HG02970 (cell line): ENCODE measurements around the gene PRKG1.
"Not testable (repeated sequence)": the region's sequence is repeated elsewhere in the genome, so short reads cannot be mapped to it uniquely, and the experiment has no call there.

Experiments
- ATAC-seq: cut with Tn5 transposase; IDR thresholded peaks from one replicate; pipeline ENCODE4 v1.9.1; 2021; ENCODE audit warnings: mild to moderate bottlenecking, moderate library complexity, moderate number of reproducible peaks; ENCODE audit not compliant: unreplicated experiment, low FRiP score

PRKG1 gene

DNA sequence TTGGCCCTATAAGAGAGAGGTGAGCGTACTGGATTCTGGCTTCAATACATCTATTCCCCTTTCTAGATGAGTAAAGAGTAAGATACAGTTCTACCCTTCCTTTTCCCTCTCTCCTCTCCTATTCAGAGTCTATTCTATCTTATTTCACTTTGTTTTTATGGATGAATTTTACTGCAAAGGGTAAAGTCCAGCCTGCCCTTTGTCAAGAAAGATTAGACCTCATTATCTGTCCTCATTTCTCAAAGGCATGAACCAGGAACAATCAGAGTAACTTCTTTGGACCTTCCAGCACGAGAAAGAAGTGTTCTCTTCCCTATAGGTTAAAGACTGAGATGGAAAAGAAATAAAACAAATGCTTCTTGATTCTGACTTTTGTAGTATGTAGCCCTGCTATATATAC lies 239.0 kb downstream of the PRKG1 start:
- no peak for ATAC-seq

DNA sequence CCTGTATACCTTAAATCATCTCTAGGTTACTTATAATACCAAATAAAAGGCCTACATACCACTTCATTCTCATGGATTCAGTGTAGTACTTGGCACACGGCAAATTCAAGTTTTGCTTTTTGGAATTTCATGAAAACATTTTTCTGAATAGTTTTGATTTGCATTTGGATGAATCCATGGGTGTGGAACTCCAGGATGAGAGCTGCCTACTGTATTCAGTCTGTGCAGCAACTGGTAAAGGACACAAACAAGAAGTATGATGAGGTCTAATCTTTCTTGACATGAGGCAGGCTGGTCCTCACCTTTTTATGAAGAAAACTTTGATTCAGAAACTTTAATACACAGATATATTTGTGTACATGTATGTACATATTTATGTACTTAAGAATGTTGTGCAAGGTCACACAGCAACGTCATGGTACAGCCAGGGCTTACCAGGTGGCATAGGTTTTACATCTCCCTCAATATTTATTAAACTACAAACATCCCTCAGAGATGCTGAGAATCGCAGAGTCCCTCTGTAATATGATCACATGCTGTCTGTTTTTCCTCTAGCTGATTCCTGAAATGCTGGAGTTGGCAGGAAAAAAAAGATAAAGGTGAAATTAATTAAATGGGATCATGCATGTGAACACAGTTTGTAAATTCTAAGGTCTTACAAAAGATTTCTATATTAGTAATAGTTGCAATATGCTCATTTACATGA lies 239.6 kb downstream of the PRKG1 start:
- no peak for ATAC-seq

DNA sequence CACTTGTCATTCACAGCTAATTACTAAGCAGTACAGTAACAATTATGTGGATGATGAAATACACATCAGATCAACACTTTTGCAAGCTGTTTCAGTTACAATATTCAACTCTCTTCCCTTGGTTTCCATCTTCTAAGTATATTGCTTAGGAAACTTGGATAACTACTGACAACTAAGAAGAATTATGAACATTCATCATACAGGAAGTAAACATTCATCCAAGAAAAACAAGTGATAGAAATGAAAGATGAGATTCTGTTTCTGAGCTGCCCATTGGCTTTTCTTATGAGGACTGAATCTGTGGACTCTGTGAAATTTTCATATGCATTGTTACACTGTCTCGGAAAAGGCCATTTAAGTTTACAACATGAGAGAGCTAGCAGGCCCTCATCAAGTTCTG lies 240.2 kb downstream of the PRKG1 start:
- ATAC-seq = no peak

DNA sequence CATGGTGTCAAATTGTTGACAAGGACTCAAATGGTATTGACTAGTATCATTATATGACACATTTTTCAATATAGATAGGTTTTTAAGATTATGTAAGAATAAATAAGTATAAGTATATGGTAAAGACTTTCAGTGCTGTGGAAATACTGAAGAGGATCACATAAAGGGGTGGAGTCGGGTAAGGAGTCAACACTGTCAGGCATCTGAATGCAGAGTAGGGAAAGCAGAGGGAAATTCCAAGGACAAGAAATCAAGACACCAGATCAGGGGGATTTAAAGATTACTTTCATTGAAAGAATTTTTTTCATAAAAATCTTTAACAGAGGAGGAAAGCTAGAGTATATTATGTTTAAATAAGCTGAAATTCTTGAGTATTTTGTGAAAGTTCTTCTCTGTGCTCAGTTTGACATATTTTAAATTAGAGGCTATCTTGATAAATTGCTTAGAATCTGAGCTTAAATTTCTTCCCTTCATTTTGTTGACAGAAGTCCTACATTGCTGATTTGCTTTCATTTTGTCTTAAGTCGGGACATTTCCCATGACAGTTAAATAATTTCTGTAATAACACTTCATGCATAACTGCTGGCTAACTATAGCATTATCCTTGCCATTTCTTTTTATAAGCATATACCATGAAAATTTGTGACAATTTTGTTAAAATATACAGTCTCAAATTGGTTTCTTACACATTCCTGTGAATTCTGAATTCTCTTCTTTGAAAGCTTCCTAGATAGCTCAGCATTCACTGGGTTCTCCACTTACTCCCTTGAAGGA lies 244.3 kb downstream of the PRKG1 start:
- ATAC-seq = no peak

DNA sequence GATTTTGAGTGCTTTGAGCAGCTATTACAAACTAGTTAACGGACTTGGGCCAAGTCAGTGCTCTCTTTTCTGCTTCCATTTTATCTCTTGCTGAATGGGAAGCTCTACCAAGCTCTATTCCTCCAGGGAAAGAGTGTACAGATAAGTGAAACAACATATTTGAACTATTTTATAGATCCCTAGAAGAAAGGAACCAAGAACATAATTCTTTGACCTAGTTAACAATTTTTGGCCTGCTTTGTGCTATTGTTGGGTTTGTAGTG lies 244.8 kb downstream of the PRKG1 start:
- ATAC-seq = no peak

DNA sequence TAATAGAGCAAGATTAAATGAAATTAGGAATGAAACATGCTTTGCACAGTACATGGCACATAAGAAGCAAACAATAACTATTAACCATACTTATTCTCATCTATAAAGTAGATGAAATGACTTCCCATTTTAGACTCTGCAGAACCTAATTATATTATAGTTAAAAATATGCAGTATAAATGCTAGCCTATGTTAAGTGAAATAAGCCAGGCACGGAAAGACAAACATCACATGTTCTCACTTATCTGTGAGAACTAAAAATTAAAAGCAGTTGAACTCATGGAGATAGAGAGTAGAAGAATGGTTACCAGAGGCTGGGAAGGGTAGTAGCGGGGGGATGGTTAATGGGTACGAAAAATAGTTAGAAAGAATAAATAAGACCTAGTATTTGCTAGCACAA lies 247.0 kb downstream of the PRKG1 start:
- ATAC-seq = no peak

DNA sequence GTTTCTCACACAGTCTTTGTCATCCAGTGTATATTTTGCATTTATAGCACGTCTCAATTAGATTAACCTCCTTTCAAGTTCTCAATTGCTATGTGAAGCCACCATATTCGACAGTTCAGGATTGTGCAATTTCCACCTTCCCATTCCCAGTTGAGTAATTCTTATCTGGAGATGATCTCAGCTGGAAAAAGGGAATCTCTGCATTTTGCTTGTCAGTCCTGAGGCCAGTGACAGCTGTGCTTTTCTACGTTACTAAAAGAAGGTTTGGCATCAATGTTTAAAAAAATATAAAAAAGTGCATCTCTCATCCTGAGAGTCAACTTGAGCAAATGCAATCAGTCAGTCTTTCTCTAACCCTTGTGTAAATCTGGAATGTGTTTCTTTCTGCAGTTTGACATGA lies 247.7 kb downstream of the PRKG1 start:
- no peak for ATAC-seq

DNA sequence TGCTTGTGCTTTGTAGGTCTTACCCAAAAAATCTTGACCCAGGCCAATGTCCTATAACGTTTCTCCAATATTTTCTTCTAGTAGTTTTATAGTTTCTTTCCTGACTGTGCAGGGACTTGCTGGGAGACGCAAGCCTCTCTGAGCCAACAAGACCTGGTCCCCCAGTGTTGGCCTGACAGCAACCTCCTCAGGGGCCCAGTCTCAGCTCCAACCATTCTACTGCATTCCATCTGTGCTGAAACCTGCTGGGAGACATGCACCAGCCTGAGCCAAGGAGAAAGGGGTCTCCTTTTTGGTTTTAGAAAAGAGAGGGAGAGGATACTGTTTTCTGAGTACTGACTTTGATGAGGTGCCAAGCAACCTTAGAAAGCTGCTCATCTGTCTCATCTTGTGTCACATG lies 251.4 kb downstream of the PRKG1 start:
- no peak for ATAC-seq

DNA sequence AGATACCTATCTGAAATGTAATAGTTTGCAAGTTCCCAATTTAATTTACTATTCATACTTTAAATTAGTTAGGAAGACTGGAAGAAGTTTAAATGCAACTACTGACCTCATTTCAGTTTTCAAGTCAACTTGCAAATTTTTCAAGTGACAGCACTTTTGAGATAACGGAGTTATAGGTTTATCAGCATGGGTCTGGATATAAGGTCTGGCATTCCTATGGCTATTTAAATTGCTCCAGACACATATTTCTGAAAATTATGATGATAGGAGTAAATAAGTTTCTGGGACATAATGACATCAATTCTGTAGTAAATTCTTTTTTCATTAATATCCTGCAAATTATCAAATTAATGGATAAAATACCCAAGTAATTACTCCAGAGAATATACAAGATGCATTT lies 251.9 kb downstream of the PRKG1 start:
- no peak for ATAC-seq

DNA sequence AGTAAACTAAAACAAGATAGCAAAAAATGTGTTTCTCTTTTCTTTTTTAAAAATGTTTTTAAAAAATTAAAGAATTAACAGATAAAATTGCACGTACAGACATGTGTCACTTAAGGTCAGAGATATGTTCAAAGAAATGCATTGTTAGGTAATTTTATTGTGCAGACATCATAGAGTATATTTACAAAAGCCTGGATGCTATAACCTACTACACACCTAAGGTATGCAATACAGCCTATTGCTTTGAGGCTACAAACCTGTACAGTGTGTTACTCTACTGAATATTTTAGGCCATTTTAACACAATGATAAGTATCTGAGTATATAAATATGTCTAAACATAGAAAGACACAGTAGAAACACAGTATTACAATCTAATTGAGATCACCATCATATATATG lies 253.1 kb downstream of the PRKG1 start:
- no peak for ATAC-seq

DNA sequence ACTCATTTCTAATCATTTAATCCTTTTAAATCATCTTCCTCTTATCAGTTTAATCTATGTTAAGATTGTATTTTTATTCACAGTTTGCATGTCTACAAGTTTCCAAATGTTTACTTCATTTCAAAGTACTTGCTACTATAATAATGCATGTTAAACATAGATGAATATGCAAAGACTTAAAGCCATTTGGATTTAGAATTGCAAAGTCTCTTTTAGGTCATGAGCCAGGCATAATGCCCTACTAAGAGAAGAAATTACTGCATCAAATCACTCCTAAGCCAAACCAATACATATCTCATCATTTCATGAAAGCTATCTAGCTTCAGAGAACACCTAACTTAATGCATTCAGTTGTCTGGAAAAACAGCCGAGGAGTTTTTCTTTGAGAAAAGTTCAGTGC lies 266.1 kb downstream of the PRKG1 start:
- no peak for ATAC-seq

DNA sequence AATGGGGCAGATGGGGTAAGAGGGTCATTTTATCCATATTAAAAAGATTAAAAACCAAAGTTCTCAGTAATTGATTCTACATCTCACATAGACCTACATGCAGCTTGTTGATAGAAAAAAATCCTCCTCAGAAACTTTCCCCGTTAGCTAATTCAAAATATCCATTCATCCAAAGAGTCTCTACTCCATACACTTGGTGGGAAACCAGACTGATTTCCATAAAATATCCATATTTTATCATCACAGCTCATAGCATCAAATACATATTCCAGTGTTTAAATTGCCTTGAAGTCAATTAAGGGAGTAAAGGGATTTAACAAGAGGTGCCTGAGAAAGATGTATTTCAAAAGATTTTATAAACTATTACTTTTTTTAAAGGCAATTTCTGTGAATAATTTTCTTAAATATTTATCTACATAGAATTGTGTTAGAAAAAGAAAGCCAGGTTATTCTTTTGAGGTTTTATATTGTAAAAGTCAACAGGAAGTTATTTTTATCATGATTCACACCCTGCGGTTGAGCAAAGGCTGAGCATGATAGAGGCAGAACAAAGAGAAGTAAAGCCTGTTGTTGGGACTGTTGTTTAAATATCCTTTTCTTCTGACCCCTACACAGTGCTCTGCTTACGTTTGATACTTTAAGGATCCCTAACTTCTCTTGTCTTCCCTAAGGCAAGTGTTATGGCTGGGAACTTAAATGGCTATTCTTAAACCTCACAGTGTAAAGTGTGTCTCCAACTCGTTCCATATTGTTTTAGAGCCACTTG lies 266.7 kb downstream of the PRKG1 start:
- ATAC-seq = no peak

DNA sequence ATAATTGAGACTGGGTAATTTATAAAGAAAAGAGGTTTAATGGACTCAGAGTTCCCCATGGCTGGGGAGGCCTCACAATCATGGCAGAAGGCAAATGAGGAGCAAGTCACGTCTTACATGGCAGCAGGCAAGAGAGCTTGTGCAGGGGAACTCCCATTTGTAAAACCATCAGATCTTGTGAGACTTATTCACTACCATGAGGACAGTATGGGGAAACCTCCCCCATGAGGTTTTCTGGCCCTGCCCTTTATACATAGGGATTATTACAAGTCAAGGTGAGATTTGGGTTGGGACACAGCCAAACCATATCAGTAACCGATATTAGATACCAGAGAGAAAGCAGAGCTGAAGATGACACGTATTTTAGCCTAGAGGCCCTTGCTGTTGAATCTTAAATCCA lies 267.5 kb downstream of the PRKG1 start:
- not testable (repeated sequence) for ATAC-seq

DNA sequence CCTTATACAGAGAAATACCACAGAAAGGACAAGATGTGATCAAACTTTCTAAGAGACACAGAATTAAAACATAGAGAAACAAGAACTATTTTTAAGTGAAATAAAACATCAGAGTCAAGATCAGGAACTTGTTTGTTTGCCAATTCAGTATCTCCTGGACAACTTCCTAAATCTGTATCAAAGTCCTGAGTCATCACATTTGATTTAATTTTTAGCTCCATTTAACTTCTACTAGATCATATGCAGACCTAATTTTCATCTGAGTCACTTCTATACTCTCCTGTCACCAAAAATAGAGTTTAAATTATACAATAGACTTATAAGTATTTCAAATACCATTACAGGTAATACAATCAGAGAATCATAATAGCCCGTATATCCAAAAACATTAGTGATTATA lies 268.1 kb downstream of the PRKG1 start:
- no peak for ATAC-seq

DNA sequence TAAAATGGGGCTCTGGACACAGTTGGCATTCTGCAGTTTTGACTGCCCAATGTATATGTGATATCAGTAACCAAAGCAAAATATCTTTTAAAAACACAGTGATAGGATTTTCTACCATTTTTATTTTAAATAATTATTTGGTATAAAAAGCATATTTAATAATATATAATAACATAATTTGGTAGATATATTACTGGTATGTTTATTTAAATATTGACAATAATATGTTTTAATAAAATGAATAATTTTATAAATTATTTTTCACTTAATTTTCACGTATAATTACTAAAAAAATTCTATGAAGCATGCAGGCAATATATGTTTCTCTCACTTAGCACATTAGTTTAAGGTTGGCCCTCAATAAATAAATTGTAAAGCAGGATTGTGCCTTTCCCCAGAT lies 269.1 kb downstream of the PRKG1 start:
- no peak for ATAC-seq

DNA sequence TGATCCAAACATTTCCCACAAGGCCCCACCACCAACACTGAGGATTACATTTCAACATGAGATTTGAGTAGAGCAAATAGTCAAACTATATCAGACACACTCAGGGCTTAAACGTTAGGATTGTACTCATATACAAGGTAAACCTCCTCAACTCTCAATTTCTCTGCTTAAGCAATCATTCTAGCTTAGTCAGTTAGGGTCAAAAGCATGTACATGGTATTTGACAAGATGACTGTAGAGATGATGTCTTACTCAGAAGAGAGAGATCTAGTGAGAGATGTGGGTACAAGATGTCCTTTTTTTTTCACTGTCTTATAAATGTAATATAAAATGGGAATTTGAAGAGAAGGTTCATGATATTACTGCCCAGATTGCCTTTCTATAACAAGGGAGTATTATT lies 270.1 kb downstream of the PRKG1 start:
- no peak for ATAC-seq

DNA sequence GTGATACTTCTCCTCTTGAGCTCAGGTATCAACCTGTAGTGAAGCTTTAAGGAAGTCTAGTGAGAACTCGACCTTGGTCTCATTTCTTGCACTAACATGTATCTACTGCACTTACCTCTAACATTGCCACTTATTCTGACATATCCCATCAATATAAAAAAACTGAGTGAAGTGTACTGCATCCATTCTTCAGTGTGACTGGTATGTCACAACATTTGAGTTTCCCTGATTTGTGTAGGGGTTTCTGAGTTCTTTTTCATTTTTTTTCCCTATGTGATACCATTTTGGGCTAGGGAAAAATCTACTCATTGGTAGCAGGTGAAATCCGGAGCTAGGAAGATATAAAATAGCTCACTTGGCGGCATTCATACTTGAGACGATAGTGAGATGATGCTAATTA lies 274.3 kb downstream of the PRKG1 start:
- no peak for ATAC-seq

DNA sequence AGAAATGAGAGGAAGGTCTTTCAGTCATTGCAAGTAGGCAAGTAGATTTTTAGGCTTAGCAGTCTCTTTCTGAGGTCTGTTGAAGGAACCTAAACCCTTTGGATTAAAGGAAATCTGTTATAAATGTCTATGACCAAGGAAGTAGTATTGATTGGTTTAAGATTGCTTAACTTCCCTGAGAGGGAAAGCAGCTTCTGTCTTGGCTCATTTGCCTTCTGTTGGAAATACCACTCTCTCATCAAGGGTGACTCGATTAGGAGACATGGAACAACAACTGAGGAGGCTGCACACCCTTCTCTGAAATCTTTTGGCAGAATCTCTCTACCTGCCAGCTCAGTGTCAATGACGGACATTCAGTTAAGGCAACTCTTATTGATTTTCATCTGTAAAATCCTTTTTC lies 282.9 kb downstream of the PRKG1 start:
- no peak for ATAC-seq

DNA sequence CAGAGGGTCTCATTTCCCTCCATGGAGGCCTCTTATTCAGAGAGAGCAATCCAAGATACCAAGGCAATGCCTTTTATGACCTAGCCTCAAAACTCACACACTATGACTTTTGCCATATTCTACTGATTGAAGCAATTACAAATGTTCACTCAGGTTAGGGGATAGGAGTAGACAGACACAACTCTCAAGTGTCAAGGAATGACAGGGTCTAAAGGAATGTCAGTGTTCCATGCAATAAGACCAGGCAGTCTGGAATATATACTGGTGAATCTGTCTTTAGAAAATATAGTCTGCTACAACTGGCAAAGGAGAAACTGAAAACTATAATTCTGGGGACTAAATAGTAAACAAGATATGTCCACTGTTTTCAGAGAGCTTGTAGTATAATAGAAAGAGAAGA lies 283.9 kb downstream of the PRKG1 start:
- ATAC-seq = no peak

DNA sequence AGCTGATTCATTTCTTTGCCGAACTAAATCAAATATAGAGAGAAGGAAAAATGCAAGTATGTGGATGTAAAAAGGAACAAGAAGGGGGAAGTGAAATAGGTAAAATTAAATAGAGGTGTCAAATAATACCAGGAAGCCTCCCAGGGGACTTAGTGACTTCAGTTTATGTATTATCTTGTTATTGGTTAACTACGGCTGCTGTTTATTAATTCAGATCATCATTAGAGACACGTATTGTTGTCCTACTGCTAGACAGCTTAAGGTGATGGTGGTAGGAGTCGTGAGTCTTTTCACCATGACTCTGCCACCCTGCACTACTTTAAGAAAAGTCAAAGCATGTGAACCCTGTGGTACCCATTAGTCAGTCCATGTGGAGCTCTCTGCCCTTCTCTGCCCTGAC lies 289.1 kb downstream of the PRKG1 start:
- no peak for ATAC-seq

DNA sequence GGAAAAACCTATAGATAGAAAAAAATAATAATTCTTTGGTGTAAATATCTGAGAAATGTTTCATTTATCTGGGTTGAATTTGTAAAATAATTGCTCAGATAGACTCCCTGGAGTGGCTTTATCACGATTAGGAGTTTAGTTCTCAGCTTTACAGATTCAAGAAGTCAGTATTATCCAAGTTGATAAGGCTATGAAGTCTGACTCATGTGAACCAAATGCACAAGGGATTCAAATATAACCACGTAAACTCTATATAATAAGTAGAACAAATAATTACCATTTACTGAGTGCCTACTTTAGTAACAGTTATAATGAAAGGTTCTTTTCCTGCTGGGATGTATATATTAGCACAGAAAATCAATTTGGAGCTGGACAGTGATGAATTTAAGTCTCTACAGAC lies 290.4 kb downstream of the PRKG1 start:
- ATAC-seq = no peak

DNA sequence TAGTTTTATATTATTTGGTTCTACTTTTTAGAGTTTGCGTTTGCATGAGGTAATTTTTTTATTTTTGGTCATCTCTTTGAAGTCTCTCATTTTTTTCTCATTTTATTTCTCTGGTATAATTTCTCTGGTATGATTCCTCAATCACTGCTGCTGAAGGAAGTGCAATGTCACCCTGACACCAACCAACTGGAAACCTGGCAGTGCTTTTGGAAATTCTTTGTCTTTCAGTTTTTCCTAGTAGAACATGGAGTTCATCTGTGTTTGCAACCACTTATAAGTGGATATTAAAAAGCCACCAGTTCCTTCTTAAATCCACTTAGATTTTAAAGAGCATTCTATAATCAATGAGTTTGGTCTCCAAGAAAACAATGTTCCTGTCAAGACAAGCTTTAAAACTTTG lies 291.8 kb downstream of the PRKG1 start:
- ATAC-seq = no peak
